ENCODE measurements around the gene ICA1L. TPM values are rescaled to one million over a fixed set of nuclear protein-coding genes. Genes with fewer than 3 reads are reported as not detected.

Gene ICA1L
- total and polyA plus RNA-seq, 2 experiments from 2014 or later = 5.1 to 8.2 TPM

- H3K4me1 ChIP-seq (ENCODE audit: insufficient read depth) = no peaks in the 10 kb centered on the region
- no peaks in the 10 kb centered on the region for H3K36me3 ChIP-seq (replicated peaks; ENCODE audit: insufficient read depth, low read depth)
- H3K4me2 ChIP-seq = no peak overlapping the region
- H3K27ac ChIP-seq = no peak overlapping the region
- H3K4me3 ChIP-seq = no peak overlapping the region
- H2AFZ ChIP-seq = no peak overlapping the region
- no peaks in the 10 kb centered on the region for H3K27me3 ChIP-seq
- H3K9me3 ChIP-seq (ENCODE audit: low read depth) = no peaks in the 10 kb centered on the region
- H3K79me2 ChIP-seq = no peaks in the 10 kb centered on the region
- WGBS (ENCODE audit: low lambda C conversion rate, missing lambda C conversion rate) = 87% methylated on average over 5 of the region's 5 CpGs
- no peaks in the 10 kb centered on the region for H4K20me1 ChIP-seq (ENCODE audit: insufficient read depth, poor library complexity, severe bottlenecking)
- DNase-seq (ENCODE audit: low spot score) = no peak
- H3K9me2 ChIP-seq (replicated peaks; ENCODE audit: insufficient read depth) = no peaks in the 10 kb centered on the region
- TF ChIP-seq CTCF (IDR thresholded peaks at IDR 0.05; ENCODE audit: poor library complexity) (no peak), EZH2phosphoT487 (IDR thresholded peaks at IDR 0.05; ENCODE audit: low read depth, severe bottlenecking, unreplicated experiment) (no peak), EZH2 (IDR thresholded peaks at IDR 0.05; ENCODE audit: borderline replicate concordance) (no peak)
Measured at GRCh38 chr2:202883987-202884675, 12.6 kb upstream of the ICA1L start.

GRCh38 chr2:202881570-202881969, 10.0 kb upstream of the ICA1L start:
- Histone ChIP-seq H3K4me2 (no peak overlapping the region), H3K79me2 (no peaks in the 10 kb centered on the region), H3K4me3 (no peak overlapping the region), H4K20me1 (ENCODE audit: insufficient read depth, poor library complexity, severe bottlenecking) (no peaks in the 10 kb centered on the region), H3K9me3 (ENCODE audit: low read depth) (no peaks in the 10 kb centered on the region), H2AFZ (no peak overlapping the region), H3K27me3 (no peaks in the 10 kb centered on the region), H3K27ac (no peak overlapping the region), H3K9me2 (replicated peaks; ENCODE audit: insufficient read depth) (no peaks in the 10 kb centered on the region), H3K36me3 (replicated peaks; ENCODE audit: insufficient read depth, low read depth) (no peaks in the 10 kb centered on the region), H3K4me1 (ENCODE audit: insufficient read depth) (no peaks in the 10 kb centered on the region)
- DNase-seq (ENCODE audit: low spot score) = no peak
- 92% methylated on average over 4 of the region's 4 CpGs for WGBS (ENCODE audit: low lambda C conversion rate, missing lambda C conversion rate)
- TF ChIP-seq EZH2 (IDR thresholded peaks at IDR 0.05; ENCODE audit: borderline replicate concordance) (no peak), EZH2phosphoT487 (IDR thresholded peaks at IDR 0.05; ENCODE audit: low read depth, severe bottlenecking, unreplicated experiment) (no peak), CTCF (IDR thresholded peaks at IDR 0.05; ENCODE audit: poor library complexity) (no peak)

GRCh38 chr2:202877699-202878098, 6.1 kb upstream of the ICA1L start:
- Histone ChIP-seq H3K27me3 (no peaks in the 10 kb centered on the region), H3K79me2 (no peaks in the 10 kb centered on the region), H3K4me3 (no peak overlapping the region), H3K27ac (no peak overlapping the region), H3K4me2 (no peak overlapping the region), H3K9me3 (ENCODE audit: low read depth) (no peaks in the 10 kb centered on the region), H3K36me3 (replicated peaks; ENCODE audit: insufficient read depth, low read depth) (no peaks in the 10 kb centered on the region), H3K4me1 (ENCODE audit: insufficient read depth) (no peaks in the 10 kb centered on the region), H3K9me2 (replicated peaks; ENCODE audit: insufficient read depth) (no peaks in the 10 kb centered on the region), H2AFZ (no peak overlapping the region), H4K20me1 (ENCODE audit: insufficient read depth, poor library complexity, severe bottlenecking) (no peaks in the 10 kb centered on the region)
- 96% methylated on average over 2 of the region's 2 CpGs for WGBS (ENCODE audit: low lambda C conversion rate, missing lambda C conversion rate)
- DNase-seq (ENCODE audit: low spot score) = no peak
- TF ChIP-seq EZH2phosphoT487 (IDR thresholded peaks at IDR 0.05; ENCODE audit: low read depth, severe bottlenecking, unreplicated experiment) (no peak), CTCF (IDR thresholded peaks at IDR 0.05; ENCODE audit: poor library complexity) (no peak), EZH2 (IDR thresholded peaks at IDR 0.05; ENCODE audit: borderline replicate concordance) (no peak)
